NCI-H1105 treated with DMSO at 0.1 percent for 48 hours (cell line): ENCODE data around the gene KPNA5.
"Not testable (repeated sequence)": the region's sequence is repeated elsewhere in the genome, so short reads cannot be mapped to it uniquely, and the experiment has no call there.

Experiments
- DNase-seq: peaks from one replicate; lab custom pipeline; 2025; lab: John Stamatoyannopoulos, UW

Gene KPNA5

GRCh38 chr6:116680880-116681672 is at the start of gene KPNA5:
TSS of gene KPNA5 (plus strand) at chr6:116681211. CDS start at chr6:116681335, 124 bp downstream.
- peak; percentile 96 for DNase-seq

GRCh38 chr6:116631379-116631990 is 49.5 kb upstream of the KPNA5 start:
- DNase-seq = no peak

GRCh38 chr6:116633685-116634084 is 47.3 kb upstream of the KPNA5 start:
- DNase-seq = no peak

DNA sequence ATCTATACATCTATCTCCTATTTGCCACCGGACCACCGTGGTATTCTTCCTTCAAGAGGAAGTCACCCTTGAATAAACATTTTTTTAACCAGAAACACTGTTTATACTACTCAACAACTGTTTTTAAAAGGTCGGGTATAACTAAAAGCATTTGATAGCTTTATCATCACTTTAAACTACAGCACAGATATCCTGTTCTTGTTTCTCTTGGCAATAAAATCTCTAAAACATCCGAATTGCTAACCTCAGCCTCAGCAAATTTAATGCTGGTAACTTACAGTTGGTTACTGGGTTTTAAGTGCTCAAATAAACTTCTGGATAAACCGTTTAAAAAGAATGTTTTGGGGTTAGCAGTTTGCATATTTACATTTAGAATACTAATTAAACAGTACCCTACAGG is 32.9 kb upstream of the KPNA5 start:
- no peak for DNase-seq

DNA sequence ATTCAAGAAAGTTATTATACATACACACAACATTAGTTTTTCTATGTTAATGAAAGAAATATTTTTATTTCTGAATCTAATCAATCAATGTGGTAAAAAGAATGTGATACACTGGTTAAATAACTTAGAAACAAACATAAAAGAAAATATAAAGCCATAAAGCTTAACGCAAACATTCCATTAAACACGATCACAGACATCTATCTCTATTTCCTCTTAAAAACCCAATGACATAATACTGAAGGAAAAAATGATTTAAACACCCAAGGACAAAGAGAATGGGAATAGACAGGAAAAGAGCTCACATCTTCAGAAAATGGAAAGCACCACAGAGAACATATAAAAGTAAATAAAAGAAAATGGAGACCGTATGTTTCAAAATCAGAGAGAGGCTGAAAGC is 31.9 kb upstream of the KPNA5 start:
- no peak for DNase-seq

GRCh38 chr6:116651916-116652315 is 29.1 kb upstream of the KPNA5 start:
- DNase-seq = no peak

- no peak for DNase-seq
Measured at GRCh38 chr6:116661594-116661993, 19.4 kb upstream of the KPNA5 start.

DNA sequence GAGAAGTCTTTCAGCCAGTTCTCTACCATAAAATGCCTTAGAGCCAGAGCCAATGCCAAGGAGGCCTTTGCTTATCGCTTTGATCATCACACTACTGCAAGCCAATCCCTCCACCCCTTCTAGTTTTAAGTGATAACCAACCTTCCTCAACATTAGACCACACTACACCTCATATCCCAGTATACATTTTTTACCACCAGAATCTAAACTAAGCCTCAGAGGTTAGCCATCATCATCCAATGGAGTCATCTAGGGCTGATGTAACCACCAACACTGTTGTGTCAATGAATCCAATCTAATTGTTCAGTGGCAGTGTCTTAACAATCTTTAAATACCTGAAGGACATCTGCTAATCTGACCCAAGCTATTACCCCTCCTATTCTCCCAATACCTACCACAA is 18.8 kb upstream of the KPNA5 start:
- DNase-seq = no peak

DNA sequence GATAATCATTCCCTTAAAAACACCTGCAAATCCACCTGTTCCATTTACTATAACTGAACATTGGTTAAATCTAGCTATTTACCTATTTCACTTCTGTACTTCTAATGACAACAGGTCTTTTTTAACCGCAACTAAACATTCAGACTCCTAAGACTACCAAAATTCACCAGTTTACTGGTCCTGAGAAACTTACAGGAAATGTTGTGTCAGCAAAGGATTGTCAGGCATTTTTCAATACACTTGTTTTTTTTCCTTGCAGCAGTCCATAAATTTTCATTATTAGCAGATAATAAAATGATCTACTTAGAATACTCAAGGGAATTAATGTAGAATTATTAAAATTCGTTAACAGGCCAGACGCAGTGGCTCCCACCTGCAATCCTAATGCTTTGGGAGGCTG is 17.7 kb upstream of the KPNA5 start:
- DNase-seq = no peak

DNA sequence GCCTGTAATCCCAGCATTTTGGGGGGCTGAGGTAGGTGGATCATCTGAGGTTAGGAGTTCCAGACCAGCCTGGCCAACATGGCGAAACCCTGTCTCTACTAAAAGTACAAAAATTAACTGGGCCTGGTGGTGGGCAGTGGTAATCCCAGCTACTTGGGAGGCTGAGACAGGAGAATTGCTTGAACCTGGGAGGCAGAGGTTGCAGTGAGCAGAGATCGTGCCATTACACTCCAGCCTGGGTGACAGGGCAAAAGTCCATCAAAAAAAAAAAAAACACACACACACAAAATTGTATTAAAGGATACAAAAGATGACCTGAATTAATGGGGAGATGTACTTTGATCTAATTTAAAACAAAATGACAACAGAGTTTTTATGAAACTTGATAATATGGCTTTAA is 16.8 kb upstream of the KPNA5 start:
- not testable (repeated sequence) for DNase-seq

DNA sequence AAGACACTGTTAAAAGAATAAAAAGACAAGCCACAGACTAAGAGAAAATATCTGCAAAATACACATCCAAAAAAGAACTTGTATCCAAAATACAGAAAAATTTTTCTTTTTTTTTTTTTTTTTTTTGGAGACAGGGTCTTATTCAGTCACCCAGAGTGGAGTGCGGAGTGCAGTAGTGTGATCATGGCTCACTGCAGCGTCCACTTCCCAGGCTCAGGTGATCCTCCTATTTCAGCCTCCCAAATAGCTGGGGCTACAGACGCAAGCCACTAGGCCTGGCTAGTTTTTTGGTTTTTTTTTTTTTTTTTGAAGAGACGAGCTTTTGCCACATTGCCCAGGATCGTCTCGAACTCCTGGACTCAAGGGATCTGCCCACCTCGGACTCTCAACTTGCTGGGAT is 15.5 kb upstream of the KPNA5 start:
- DNase-seq = no peak

- no peak for DNase-seq
Measured at GRCh38 chr6:116666869-116667268, 14.1 kb upstream of the KPNA5 start.

DNA sequence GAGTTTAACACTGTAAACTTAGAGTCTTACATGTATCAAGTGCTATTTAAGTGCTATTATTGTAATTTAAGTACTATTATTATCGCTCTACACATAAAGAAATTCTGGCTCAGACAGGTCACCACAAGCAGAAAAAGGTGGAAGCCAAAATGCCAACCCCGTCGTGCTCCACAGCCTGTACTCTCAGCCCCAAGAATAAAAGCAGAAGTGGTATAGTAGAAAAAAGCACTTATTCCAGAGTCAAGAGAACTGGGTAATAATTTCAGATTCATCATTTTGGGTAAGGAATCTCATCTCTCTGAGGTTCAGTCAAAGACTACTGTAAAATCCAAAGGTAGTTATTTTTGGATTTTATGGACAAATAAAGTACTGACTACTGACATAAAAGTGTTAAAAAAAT is 13.4 kb upstream of the KPNA5 start:
- peak; percentile 72 for DNase-seq

- no peak for DNase-seq
Measured at GRCh38 chr6:116672306-116672705, 8.7 kb upstream of the KPNA5 start.

DNA sequence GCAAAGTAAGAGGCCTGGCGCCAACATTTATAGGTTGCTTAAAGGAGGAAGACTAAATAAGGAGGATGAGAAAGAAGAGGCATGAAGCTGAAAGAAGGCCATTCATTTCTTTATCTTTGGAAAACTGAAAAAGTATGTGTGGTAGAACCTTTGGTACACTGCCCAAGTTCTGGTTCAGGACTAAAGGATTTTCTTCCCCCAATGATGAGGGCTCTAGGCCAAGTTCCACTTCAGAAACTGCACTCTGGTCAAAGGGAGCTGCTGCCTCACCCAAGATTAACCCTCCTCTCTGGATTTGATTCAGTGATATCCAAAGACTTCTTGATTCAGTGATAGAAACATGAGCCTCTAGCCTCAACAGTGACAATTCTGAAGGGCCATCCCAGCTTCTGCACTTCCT is 5.0 kb upstream of the KPNA5 start:
- no peak for DNase-seq

GRCh38 chr6:116682334-116682712 is 1.3 kb downstream of the KPNA5 start:
- peak; percentile 63 for DNase-seq

GRCh38 chr6:116685437-116685993 is 4.5 kb downstream of the KPNA5 start:
- DNase-seq = no peak

- not testable (repeated sequence) for DNase-seq
Measured at GRCh38 chr6:116686475-116687101, 5.6 kb downstream of the KPNA5 start.

- DNase-seq = no peak
Measured at GRCh38 chr6:116691154-116691553, 10.1 kb downstream of the KPNA5 start.

- DNase-seq = not testable (repeated sequence)
Measured at GRCh38 chr6:116692873-116693272, 11.9 kb downstream of the KPNA5 start.

DNA sequence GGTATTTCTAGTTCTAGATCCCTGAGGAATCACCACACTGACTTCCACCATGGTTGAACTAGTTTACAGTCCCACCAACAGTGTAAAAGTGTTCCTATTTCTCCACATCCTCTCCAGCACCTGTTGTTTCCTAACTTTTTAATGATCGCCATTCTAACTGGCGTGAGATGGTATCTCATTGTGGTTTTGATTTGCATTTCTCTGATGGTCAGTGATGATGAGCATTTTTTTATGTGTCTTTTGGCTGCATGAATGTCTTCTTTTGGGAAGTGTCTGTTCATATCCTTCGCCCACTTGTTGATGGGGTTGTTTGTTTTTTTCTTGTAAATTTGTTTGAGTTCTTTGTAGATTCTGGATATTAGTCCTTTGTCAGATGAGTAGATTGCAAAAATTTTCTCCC is 12.3 kb downstream of the KPNA5 start:
- DNase-seq = not testable (repeated sequence)

GRCh38 chr6:116695401-116695800 is 14.4 kb downstream of the KPNA5 start:
- DNase-seq = no peak

DNA sequence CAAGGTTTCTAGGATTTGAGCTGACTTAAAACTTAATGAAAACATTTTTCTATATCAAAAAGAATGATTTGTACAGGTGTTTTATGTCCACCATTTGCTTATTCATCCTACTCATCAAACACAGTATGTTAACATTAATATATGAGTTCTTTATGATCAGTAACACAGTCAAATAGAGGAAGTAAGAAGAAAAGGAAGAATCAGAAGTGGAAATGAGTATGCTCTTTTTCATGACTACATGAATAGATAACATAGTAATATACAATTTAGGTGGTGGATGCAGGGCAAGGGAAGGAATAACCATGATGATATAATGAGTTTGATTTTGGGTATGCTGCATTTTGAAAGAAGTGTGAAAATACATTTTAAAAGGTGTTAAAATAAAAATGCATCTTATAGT is 16.5 kb downstream of the KPNA5 start:
- DNase-seq = no peak
